ENCODE data around the gene ZNF774. TPM values are rescaled to one million over a fixed set of nuclear protein-coding genes. Genes with fewer than 3 reads are reported as not detected.
"Not testable (repeated sequence)": the region's sequence is repeated elsewhere in the genome, so short reads cannot be mapped to it uniquely, and the experiment has no call there.

The ZNF774 gene
- total RNA-seq, 1 experiment from 2014 or later: 2.6 TPM

DNA sequence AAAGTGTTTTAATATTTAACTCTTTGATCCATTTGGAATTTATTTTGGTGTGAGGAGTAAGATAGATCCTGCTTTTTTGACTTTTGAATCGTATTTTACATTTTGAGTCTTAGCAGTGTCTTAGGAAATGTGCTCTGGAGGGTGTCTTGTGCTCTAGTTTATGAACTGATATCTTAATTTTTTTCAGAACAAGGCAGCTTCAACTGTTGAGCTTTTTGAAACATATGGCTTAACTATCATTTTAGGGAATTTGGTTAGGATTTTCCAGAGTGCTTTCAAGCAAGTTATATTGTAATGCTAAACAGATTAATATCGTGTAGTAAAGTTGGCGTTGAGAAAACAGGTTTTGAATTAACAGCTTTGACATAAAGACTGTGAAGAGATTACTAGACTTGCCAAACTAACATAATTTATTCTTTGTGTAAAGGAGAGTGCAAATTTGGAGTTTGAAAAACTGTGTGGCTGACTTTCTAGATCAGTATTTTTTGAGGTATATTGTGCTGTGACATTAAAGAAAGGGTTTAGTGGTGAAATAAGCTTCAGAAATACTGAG, 53.0 kb downstream of the ZNF774 start:
- Mint-ChIP-seq H3K27me3 (ENCODE audit: insufficient read depth, unreplicated experiment) (no peaks in the 10 kb centered on the region), H3K4me1 (ENCODE audit: insufficient read depth, unreplicated experiment) (peaks cover 60% of the 10 kb centered on the region), H3K27ac (ENCODE audit: low read depth, unreplicated experiment) (peak overlapping the region; percentile 87), H3K36me3 (ENCODE audit: insufficient read depth, unreplicated experiment) (peaks cover 28% of the 10 kb centered on the region), H3K4me3 (ENCODE audit: unreplicated experiment) (no peak overlapping the region), H3K9me3 (ENCODE audit: unreplicated experiment) (no peaks in the 10 kb centered on the region)
- intact Hi-C loops (cut with micrococcal nuclease): no loop called here
- POLR2A ChIA-PET: interaction anchor here (0.6 to 9.0 kb wide), 6 partner anchors 8 to 322 kb away, joined by 3 to 159 read pairs (median 62); partner anchors contain the start of gene IQGAP1
- no TSS peak for BruUV-seq (replicated peaks)
- TF ChIP-seq, protein P1, sequence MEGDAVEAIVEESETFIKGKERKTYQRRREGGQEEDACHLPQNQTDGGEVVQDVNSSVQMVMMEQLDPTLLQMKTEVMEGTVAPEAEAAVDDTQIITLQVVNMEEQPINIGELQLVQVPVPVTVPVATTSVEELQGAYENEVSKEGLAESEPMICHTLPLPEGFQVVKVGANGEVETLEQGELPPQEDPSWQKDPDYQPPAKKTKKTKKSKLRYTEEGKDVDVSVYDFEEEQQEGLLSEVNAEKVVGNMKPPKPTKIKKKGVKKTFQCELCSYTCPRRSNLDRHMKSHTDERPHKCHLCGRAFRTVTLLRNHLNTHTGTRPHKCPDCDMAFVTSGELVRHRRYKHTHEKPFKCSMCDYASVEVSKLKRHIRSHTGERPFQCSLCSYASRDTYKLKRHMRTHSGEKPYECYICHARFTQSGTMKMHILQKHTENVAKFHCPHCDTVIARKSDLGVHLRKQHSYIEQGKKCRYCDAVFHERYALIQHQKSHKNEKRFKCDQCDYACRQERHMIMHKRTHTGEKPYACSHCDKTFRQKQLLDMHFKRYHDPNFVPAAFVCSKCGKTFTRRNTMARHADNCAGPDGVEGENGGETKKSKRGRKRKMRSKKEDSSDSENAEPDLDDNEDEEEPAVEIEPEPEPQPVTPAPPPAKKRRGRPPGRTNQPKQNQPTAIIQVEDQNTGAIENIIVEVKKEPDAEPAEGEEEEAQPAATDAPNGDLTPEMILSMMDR (IDR thresholded peaks at IDR 0.05; ENCODE audit: unreplicated experiment): no peak
- no peak for DNase-seq (ENCODE audit: unreplicated experiment)
- CTCF ChIA-PET: interaction anchor here (1.4 kb wide), 1 partner anchor 42 kb away, joined by 6 read pairs; no protein-coding TSS in a partner anchor

DNA sequence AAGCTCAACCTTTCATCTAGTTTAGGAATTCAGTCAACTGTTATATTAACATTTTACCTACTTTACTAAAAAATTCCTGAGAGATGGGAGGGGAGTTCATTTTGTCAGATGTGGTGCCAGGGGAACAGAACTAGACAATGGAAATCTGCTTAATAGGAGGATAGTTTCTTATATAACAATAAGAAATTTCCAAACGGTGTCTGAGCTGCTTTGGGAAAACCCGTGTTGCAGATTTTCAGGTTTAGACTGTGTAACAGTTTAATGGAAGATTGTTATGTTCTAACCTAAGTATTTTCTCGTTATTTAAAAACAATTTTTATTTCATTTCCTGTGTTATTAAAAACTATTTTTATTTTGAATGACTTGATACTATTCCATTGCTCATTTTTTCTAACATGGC, 55.3 kb downstream of the ZNF774 start:
- Mint-ChIP-seq H3K27me3 (ENCODE audit: insufficient read depth, unreplicated experiment) (no peaks in the 10 kb centered on the region), H3K4me3 (ENCODE audit: unreplicated experiment) (no peak overlapping the region), H3K4me1 (ENCODE audit: insufficient read depth, unreplicated experiment) (peaks cover 49% of the 10 kb centered on the region), H3K9me3 (ENCODE audit: unreplicated experiment) (no peaks in the 10 kb centered on the region), H3K36me3 (ENCODE audit: insufficient read depth, unreplicated experiment) (peaks cover 41% of the 10 kb centered on the region), H3K27ac (ENCODE audit: low read depth, unreplicated experiment) (peak overlapping the region; percentile 87)
- CTCF ChIA-PET: interaction anchor here (0.7 to 2.0 kb wide), 2 partner anchors 87 to 1350 kb away, joined by 3 to 5 read pairs; no protein-coding TSS in a partner anchor
- POLR2A ChIA-PET: interaction anchor here (0.8 to 2.2 kb wide), 7 partner anchors 7 to 45 kb away, joined by 3 to 15 read pairs (median 4); partner anchors contain the start of gene IQGAP1
- no TSS peak for BruUV-seq (replicated peaks)
- no peak for DNase-seq (ENCODE audit: unreplicated experiment)
- intact Hi-C loops (cut with micrococcal nuclease): no loop called here
- TF ChIP-seq, protein P1 (IDR thresholded peaks at IDR 0.05; ENCODE audit: unreplicated experiment): no peak

DNA sequence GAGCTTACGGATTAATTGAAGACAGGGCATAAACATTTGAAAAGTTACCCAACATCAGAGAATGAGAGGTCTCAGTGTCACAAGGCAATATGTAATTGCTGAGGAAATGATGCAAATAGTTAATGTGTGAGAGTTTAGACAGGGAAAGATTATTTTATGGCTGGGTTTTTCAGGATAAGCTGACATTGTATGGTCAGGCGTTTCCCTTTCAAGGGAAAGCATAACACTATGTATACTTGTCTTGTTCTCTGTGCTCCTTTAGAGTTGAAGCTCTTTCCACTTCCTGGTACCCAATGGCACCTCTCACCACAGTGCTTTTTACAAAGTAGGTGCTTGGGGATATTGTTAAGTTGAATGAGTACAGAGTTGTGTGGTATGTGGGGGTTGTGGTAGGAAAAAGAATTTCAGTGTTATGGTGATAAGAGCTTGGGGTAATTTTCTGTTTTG, 55.8 kb downstream of the ZNF774 start:
- Mint-ChIP-seq H3K27ac (ENCODE audit: low read depth, unreplicated experiment) (peak overlapping the region; percentile 87), H3K9me3 (ENCODE audit: unreplicated experiment) (no peaks in the 10 kb centered on the region), H3K36me3 (ENCODE audit: insufficient read depth, unreplicated experiment) (peaks cover 43% of the 10 kb centered on the region), H3K27me3 (ENCODE audit: insufficient read depth, unreplicated experiment) (no peaks in the 10 kb centered on the region), H3K4me1 (ENCODE audit: insufficient read depth, unreplicated experiment) (peaks cover 51% of the 10 kb centered on the region), H3K4me3 (ENCODE audit: unreplicated experiment) (no peak overlapping the region)
- TF ChIP-seq, protein P1 (IDR thresholded peaks at IDR 0.05; ENCODE audit: unreplicated experiment): no peak
- intact Hi-C loops (cut with micrococcal nuclease): no loop called here
- BruUV-seq (replicated peaks): no TSS peak
- peak; percentile 3 for DNase-seq (ENCODE audit: unreplicated experiment)
- ChIA-PET POLR2A (interaction anchor here (1.0 to 2.2 kb wide), 6 partner anchors 9 to 46 kb away, joined by 3 to 15 read pairs (median 9); partner anchors contain the start of gene IQGAP1), CTCF (interaction anchor here (0.7 to 2.0 kb wide), 3 partner anchors 15 to 1351 kb away, joined by 3 to 5 read pairs (median 3); no protein-coding TSS in a partner anchor)

DNA sequence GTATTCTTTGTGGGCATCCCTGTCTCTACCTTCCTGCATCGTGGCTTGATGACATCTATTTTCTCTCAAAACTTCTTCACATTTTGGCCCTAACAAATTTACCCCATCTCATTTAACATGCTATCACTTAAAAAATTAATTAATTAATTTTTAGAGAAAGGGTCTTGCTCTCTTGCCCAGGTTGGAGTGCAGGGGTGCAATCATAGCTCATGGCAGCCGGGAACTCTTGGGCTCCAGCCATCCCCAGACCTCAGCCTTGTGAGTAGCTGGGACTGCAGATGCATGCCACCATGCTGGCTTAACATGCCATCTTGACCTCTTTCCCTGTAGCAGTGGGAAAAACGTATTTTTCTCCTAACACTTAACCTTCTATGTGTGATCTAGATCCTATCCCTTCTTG, 56.6 kb downstream of the ZNF774 start:
- no peak overlapping the region for H3K27ac Mint-ChIP-seq (ENCODE audit: low read depth, unreplicated experiment)
- no peaks in the 10 kb centered on the region for H3K9me3 Mint-ChIP-seq (ENCODE audit: unreplicated experiment)
- no peak overlapping the region for H3K4me3 Mint-ChIP-seq (ENCODE audit: unreplicated experiment)
- H3K36me3 Mint-ChIP-seq (ENCODE audit: insufficient read depth, unreplicated experiment): peaks cover 43% of the 10 kb centered on the region
- H3K27me3 Mint-ChIP-seq (ENCODE audit: insufficient read depth, unreplicated experiment): no peaks in the 10 kb centered on the region
- no TSS peak for BruUV-seq (replicated peaks)
- DNase-seq (ENCODE audit: unreplicated experiment): no peak
- TF ChIP-seq, protein P1 (IDR thresholded peaks at IDR 0.05; ENCODE audit: unreplicated experiment): no peak
- intact Hi-C loops (cut with micrococcal nuclease): no loop called here
- CTCF ChIA-PET: interaction anchor here (1.0 to 2.0 kb wide), 2 partner anchors 14 to 89 kb away, joined by 3 to 5 read pairs; no protein-coding TSS in a partner anchor
- POLR2A ChIA-PET: interaction anchor here (1.2 to 2.2 kb wide), 3 partner anchors 10 to 20 kb away, joined by 4 to 15 read pairs (median 14); partner anchors contain the start of gene IQGAP1
- peaks cover 59% of the 10 kb centered on the region for H3K4me1 Mint-ChIP-seq (ENCODE audit: insufficient read depth, unreplicated experiment)

DNA sequence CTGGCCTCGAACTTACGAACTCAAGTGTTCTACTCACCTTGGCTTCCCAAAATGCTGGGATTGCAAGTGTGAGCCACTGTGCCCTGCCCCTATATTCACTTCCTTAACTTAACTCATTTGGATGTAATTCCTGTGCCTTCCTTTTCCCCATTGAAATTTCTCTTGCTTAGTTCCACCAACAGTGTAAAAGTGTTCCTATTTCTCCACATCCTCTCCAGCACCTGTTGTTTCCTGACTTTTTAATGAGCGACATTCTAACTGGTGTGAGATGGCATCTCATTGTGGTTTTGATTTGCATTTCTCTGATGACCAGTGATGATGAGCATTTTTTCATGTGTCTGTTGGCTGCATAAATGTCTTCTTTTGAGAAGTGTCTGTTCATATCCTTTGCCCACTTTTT, 57.5 kb downstream of the ZNF774 start:
- H3K9me3 Mint-ChIP-seq (ENCODE audit: unreplicated experiment); H3K4me3 Mint-ChIP-seq (ENCODE audit: unreplicated experiment); H3K27me3 Mint-ChIP-seq (ENCODE audit: insufficient read depth, unreplicated experiment); CTCF ChIA-PET; intact Hi-C loops (cut with micrococcal nuclease); DNase-seq (ENCODE audit: unreplicated experiment); POLR2A ChIA-PET; BruUV-seq (replicated peaks): not testable (repeated sequence)
- Mint-ChIP-seq H3K27ac (ENCODE audit: low read depth, unreplicated experiment) (peak overlapping the region; percentile 53), H3K36me3 (ENCODE audit: insufficient read depth, unreplicated experiment) (peaks cover 36% of the 10 kb centered on the region), H3K4me1 (ENCODE audit: insufficient read depth, unreplicated experiment) (peaks cover 68% of the 10 kb centered on the region)

DNA sequence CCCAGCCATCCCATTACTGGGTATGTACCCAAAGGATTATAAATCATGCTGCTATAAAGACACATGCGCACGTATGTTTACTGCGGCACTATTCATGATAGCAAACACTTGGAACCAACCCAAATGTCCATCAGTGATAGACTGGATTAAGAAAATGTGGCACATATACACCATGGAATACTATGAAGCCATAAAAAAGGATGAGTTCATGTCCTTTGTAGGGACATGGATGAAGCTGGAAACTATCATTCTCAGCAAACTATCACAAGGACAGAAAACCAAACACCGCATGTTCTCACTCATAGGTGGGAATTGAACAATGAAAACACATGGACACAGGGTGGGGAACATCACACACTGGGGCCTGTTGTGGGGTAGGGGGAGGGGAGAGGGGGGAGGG, 58.2 kb downstream of the ZNF774 start:
- H3K27ac Mint-ChIP-seq (ENCODE audit: low read depth, unreplicated experiment); H3K9me3 Mint-ChIP-seq (ENCODE audit: unreplicated experiment); BruUV-seq (replicated peaks); DNase-seq (ENCODE audit: unreplicated experiment); H3K27me3 Mint-ChIP-seq (ENCODE audit: insufficient read depth, unreplicated experiment); CTCF ChIA-PET; intact Hi-C loops (cut with micrococcal nuclease); POLR2A ChIA-PET; H3K4me3 Mint-ChIP-seq (ENCODE audit: unreplicated experiment): not testable (repeated sequence)
- Mint-ChIP-seq H3K4me1 (ENCODE audit: insufficient read depth, unreplicated experiment) (peaks cover 71% of the 10 kb centered on the region), H3K36me3 (ENCODE audit: insufficient read depth, unreplicated experiment) (peaks cover 29% of the 10 kb centered on the region)
